ENCODE results near the gene COPB2. TPM values are rescaled to one million over a fixed set of nuclear protein-coding genes. Genes with fewer than 3 reads are reported as not detected.
A peak's percentile ranks its signal among the peaks of the same experiment; 100 is the strongest.

The COPB2 gene
- total and polyA plus RNA-seq, 2 of the 4 experiments (the other 2 are of a cell fraction) = 179 to 363 TPM

GRCh38 chr3:139325551-139325950, 63.9 kb downstream of the COPB2 start:
- intact Hi-C loops (cut with micrococcal nuclease) = loop anchor here (5.0 to 10.0 kb wide), 3 partner anchors 81 to 733 kb away; partner anchors contain the start of gene CEP70
- no peak for DNase-seq
- no peaks in the 10 kb centered on the region for H3K9me1 ChIP-seq (ENCODE audit: insufficient read depth, low read length)
- no peak overlapping the region for H3K23ac ChIP-seq (ENCODE audit: low read depth, low read length)
- H2BK15ac ChIP-seq (ENCODE audit: low read depth, low read length) = no peak overlapping the region
- H3K36me3 ChIP-seq (ENCODE audit: control insufficient read depth, insufficient read depth, low read length) = no peaks in the 10 kb centered on the region
- no peak overlapping the region for H3K4me2 ChIP-seq (ENCODE audit: low read depth, low read length)
- H3K9ac ChIP-seq (ENCODE audit: low read depth, low read length) = no peak overlapping the region
- no peak overlapping the region for H3K27ac ChIP-seq (ENCODE audit: insufficient read depth, low read length)
- 0 out of 2 replicates have a peak overlapping the region, but pooled peaks have one; percentile 9 for H2AK5ac ChIP-seq (ENCODE audit: low read depth, low read length)
- no TSS peak for BruUV-seq (replicated peaks)
- no peak overlapping the region for H4K91ac ChIP-seq (ENCODE audit: insufficient read depth, low read depth, low read length)
- H4K8ac ChIP-seq (ENCODE audit: low read depth in 2 of 2, low read length in 2 of 2) = no peak overlapping the region
- no peak overlapping the region for H2BK5ac ChIP-seq (ENCODE audit: low read depth, low read length, poor library complexity, severe bottlenecking)
- dilution Hi-C loops (cut with HindIII; ENCODE audit: low sequenced_read_pairs, unreplicated experiment) = no loop called here
- no peaks in the 10 kb centered on the region for H4K20me1 ChIP-seq (ENCODE audit: insufficient read depth, low read length)
- no peak overlapping the region for H3K18ac ChIP-seq (ENCODE audit: low read depth, low read length)
- H2AFZ ChIP-seq (replicated peaks; ENCODE audit: low read length, poor library complexity) = no peak overlapping the region
- in situ Hi-C loops (cut with MboI; ENCODE audit: low sequenced_read_pairs) = loop anchor here (25.0 kb wide), 2 partner anchors 638 to 738 kb away; partner anchors contain the start of gene CEP70
- no peak overlapping the region for H3K14ac ChIP-seq (replicated peaks; ENCODE audit: low read depth, low read length)
- no peak for ATAC-seq (ENCODE audit: low read depth)
- H2BK20ac ChIP-seq (ENCODE audit: low read depth, low read length) = no peak overlapping the region
- ChIA-PET POLR2A (ENCODE audit: unreplicated experiment) (no interaction called here), CTCF (no interaction called here)
- no peak overlapping the region for H3K4ac ChIP-seq (ENCODE audit: low read depth, low read length)
- H3K4me1 ChIP-seq (ENCODE audit: control insufficient read depth, insufficient read depth, low read length) = peaks cover 2% of the 10 kb centered on the region; the same call in 1 of the 2 replicates
- no peak overlapping the region for H2BK120ac ChIP-seq (ENCODE audit: low read depth, low read length)
- H3K79me1 ChIP-seq (ENCODE audit: low read depth in 1 of 2, low read length in 2 of 2) = no peaks in the 10 kb centered on the region
- H4K5ac ChIP-seq (ENCODE audit: low read depth, low read length) = no peak overlapping the region
- H3K9me3 ChIP-seq (ENCODE audit: control insufficient read depth, insufficient read depth, low read length) = no peaks in the 10 kb centered on the region
- no peak for TF ChIP-seq CTCF (conservative IDR thresholded peaks at IDR 0.05; ENCODE audit: low read depth, low read length)
- H3K27me3 ChIP-seq (ENCODE audit: control insufficient read depth, insufficient read depth, low read length) = peaks cover 9% of the 10 kb centered on the region
- WGBS, 2 experiments (ENCODE audit: extremely low coverage in 2 of 2, insufficient read length in 1 of 2) = no CpG with 5 or more reads among the region's 3 CpGs
- H3K4me3 ChIP-seq (ENCODE audit: insufficient read depth, low read depth, low read length) = no peak overlapping the region
- no peak overlapping the region for H2AK9ac ChIP-seq (replicated peaks; ENCODE audit: low read depth, low read length, poor library complexity)
- H3K56ac ChIP-seq (ENCODE audit: extremely low read depth, insufficient read depth, low read length) = no peak overlapping the region
